HuH-7 (cell line): ENCODE results near the gene PTPN3.
"Not testable (repeated sequence)": the region's sequence is repeated elsewhere in the genome, so short reads cannot be mapped to it uniquely, and the experiment has no call there.

ENCODE experiments used
- DNase-seq: peaks from one replicate; pipeline ENCODE4 v3.0.0; 2011; ENCODE audit warnings: low spot score

Gene PTPN3

DNA sequence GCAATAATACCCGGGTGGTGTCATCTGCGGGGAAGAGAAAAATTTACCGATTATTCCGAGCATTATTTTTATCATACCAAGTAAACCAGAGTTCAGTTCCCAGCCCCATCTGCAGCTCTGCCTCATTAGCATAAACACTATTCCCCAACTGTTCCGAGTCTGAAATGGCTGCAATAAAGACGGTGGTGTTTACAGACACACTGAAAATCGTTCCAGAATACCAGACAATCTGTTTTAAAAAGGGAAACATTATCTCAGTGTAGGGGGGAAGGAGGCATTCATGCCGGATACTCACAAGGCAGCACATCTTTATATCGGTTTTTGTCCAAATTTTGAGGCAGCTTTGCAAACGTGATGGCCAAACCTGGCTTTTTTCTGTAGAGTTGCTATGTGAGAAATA, 106.9 kb downstream of the PTPN3 start:
- no peak for DNase-seq

DNA sequence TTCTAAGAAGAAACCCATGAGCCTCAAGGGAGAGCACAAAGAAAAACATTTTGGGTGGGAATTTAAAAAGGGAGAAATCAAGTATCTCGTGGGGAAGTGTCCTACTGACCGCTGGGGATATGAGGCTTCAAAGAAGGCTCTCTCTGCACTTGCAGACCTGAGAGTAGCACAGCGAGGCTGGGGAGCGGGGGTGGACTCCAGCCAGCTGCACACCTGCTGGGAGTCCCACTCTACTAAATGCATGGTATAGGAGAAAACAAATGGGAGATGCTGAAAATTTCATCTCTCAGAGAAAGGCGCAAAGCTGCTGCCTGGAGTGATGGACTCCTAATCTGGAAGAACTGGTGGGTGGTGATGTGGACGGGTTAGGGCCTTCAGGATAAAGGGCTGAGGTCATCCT, 110.3 kb downstream of the PTPN3 start:
- no peak for DNase-seq

- no peak for DNase-seq
These were observed 110.9 kb downstream of the PTPN3 start for GRCh38 chr9:109387206-109387605.

GRCh38 chr9:109385499-109385898, 112.6 kb downstream of the PTPN3 start:
- DNase-seq, result no peak

DNA sequence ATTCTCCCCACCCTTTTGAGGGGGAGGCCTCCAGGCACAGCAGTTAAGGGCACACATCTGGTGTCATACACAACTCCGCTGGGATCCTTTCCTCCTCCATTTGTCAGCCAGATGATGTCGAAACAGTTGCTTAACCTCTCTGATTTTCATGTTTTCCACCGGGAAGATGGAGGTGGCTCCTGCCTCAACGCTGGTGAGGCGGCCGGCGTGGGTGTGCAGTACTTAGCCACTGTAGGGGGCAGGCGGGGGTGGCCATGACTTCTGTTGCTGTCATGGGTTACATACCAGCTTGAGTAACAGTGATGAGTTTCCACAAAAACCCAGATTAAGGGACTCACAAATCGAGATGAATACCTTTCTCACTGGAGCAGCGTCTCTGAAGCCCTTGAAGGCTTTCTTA, 114.2 kb downstream of the PTPN3 start:
- no peak for DNase-seq

GRCh38 chr9:109383356-109383755, 114.8 kb downstream of the PTPN3 start:
- no peak for DNase-seq

DNA sequence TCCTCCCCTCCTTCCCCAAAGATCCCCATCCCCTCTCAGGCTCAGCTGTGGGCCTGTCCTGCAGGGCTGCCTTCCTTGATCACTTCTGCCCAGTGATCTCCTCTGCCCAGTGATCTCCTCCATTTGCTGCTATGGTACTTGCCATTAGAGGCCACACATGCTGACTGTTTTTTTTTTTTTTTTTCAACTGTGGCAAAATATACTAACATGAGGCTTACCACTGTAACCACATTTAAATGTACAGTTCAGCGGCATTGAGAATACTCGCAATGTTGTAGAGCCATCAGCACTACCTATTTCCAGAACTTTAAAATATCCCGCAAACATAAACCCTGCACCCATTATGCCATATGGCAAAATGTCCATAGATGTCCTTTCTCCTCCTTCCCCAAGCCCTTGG, 115.5 kb downstream of the PTPN3 start:
- no peak for DNase-seq

- no peak for DNase-seq
These were observed 115.9 kb downstream of the PTPN3 start for GRCh38 chr9:109382182-109382581.

DNA sequence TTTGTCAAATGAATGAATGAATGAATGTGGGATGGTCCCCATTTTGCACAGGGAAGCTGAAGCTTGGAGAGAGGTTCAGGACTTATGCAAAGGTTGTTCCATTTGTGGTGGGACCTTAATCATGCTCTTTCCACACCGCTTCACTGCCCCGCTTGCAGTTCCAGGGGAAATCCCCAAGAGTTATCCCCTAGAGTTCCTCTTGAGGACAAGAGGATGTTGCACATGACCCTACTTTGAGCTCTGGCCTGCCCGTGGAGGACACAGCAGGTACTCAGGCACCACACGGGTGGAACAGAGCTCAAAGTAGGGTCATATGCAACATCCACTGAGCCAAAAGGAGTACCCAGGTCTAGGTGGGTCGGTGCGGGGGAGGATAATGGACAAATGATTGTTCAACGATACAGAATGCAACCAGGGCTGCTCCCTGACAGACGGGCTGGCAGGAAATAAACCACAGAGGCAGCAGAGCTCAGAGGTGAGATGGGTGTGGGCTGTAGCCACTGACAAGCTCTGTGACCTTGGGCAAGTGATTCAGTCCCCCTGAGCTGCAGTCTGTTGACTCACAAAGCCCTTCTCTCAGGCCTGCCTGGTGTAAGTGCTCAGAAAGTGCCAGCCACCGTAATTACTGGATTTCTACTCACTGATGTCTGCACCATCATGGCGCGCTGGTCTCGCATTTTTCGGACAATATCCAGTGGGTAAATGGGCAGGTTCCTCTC, 116.9 kb downstream of the PTPN3 start:
- no peak for DNase-seq

DNA sequence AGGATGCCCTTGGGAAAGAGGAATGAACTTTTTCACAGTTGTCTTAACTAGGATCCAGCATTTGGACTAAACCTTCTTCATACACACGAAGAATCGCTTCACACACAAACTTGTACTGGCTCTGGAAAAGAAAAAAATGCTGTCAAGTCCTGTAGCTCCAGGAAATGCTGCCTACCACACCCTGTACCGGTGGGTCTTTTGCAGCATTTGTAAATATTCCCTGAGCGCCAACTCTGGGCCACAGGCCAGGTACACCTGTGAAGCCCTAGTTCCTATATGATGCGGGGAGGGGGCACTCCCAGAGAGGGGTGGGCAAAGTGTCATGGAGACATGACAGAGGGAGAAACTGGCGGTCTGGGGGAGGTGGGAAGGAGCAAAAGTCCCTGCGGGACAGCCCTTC, 118.6 kb downstream of the PTPN3 start:
- DNase-seq, result no peak

GRCh38 chr9:109378316-109378715, 119.8 kb downstream of the PTPN3 start:
- DNase-seq, result no peak

DNA sequence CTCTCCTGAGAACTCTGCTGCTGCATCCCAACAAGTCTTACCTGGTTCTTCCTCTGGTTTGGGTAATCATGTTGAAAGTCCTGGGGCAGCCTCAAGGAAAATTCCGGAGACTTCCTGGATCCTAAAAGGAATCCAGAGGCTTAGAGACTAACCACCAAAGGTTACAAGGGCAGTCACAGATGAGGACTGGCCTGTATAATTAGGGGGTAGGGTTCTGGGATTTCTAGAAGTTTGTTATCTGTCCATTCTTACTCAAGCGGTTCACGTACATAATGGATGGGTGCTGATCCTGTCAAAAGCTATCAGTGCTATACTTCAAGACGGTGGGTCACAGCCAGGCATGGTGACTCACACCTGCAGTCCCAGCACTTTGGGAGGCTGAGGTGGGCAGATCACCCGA, 125.9 kb downstream of the PTPN3 start:
- no peak for DNase-seq

DNA sequence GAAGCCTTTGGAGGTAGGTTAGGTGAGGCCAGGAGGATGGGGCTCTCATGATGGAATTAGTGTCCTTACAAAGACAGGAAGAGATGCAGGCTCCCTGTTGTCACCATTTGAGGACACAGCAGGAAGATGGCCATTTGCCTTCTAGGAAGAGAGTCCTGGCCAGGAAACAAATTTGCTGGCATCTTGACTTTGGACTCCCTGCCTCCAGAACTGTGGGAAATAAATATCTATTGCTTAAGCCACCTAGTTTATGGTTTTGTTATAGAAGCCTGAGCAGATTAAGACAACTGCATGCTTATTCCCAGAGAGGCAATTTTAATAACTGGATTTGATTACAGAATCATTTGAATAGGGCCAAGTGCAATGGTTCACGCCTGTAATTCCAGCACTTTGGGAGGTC, 126.7 kb downstream of the PTPN3 start:
- DNase-seq, result no peak

- DNase-seq, result no peak
These were observed 128.8 kb downstream of the PTPN3 start for GRCh38 chr9:109369285-109369684.

DNA sequence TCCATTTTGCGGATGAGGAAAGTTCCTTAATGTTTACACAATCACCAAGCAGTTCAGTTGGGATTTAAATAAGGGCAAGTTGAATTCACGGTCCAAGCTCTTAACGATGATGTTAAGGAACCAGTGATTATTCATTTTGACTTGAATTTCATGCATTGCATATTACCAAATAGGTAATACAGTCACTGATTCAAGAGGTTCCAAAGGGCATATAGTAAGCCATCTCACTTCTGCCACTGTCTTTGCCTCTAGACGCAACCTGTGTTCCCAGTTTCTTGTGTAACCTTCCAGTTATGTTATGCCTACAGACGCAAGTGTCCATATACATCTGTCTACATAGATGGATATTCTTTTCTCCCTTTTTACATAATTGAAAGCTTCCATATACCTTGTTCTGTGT, 137.3 kb downstream of the PTPN3 start:
- DNase-seq, result no peak

DNA sequence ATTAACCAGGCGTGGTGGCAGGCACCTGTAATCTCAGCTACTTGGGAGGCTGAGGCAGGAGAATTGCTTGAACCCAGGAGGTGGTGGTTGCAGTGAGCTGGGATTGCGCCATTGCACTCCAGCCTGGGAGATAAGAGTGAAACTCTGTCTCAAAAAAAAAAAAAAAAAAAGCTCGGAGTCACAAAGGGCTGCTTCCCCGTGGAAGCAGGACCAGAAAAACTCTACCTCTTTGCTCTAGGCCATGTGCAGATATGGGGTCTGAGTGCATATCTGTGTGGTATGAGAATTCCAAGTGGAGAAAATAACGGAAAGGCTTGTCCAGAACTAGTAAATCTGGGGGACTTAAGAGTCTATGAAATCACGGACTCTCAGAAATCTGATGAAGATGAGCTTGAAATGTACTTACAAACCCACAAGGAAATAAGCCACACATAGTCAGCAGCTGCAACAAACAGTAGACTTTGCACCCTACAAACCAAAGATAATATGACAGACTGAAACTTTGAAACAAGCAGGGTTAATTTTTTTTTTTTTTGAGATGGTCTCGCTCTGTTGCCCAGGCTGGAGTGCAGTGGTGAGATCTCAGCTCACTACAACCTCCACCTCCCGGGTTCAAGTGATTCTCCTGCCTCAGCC, 139.0 kb downstream of the PTPN3 start:
- not testable (repeated sequence) for DNase-seq

- no peak for DNase-seq
These were observed 142.4 kb downstream of the PTPN3 start for GRCh38 chr9:109355564-109356297.

DNA sequence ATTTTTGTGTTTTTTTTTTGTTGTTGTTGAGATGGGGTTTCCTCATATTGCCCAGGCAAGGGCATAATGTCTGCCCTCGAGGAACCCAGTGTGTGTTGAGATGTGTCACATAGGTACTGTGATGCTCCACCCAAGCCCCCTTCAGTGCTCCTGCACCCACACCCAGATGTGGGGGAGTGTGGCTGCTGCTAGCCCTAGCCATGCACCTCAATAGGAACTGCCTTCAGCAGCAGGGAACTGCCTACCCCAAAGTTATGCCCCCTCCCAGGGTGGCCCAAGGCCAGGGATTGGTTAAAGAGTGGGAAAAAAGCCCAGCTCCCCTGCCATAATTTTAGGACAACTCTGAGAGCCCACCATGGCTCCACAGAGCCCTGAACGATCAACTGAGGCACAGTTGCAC, 143.9 kb downstream of the PTPN3 start:
- no peak for DNase-seq

GRCh38 chr9:109351032-109351431, 147.1 kb downstream of the PTPN3 start:
- DNase-seq, result no peak

GRCh38 chr9:109349421-109349846, 148.7 kb downstream of the PTPN3 start:
- DNase-seq, result no peak

DNA sequence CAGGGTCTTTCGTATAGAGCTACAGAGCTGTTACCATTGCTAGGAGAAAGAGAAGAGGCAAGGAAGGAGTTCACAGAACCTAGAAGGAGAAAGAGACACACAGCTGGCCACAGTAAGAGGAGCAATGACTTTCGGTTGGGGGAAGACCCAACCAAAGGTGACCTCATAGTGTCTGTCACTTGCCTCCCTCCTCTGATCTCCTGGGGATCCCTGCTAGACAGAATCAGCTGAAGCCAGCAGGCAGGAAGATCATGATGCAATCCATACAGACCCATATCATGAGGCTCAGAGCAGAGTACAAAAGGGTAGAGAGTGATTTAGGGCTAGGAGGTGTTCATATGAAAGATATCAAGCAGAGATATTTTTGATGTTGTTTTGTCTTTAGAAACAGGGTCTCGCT, 151.2 kb downstream of the PTPN3 start:
- no peak for DNase-seq

DNA sequence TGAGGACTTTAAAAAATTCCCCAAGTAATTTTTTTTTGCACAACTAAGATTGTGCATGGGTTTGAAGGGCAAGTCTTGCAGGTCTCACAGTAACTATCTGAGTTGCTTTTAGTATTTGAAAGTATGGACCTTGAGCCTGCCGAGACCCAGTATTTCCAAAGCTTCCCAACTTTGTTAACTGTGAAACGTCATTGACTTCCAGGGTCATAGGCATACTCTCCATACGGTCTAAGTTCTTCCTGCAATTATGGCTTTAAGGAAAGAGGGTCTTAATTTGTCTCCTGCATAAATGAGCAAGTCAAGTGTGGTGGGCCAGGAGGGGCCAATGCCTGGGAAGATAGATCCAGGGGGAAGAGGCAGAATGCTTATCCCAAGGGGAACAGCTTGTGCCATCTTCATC, 153.2 kb downstream of the PTPN3 start:
- no peak for DNase-seq

GRCh38 chr9:109342878-109343277, 155.2 kb downstream of the PTPN3 start:
- no peak for DNase-seq
